GM12873 (cell line): ENCODE measurements around the gene BRD2.

ENCODE experiments used
- TF ChIP-seq, protein P1 (sequence below): IDR thresholded peaks from 2 replicates; pipeline ENCODE4 v1.5.1; 2012; ENCODE audit warnings: low read depth, mild to moderate bottlenecking, moderate library complexity, low read length, control low read depth; ENCODE audit not compliant: insufficient read depth; ENCODE audit errors: missing control alignments

Gene BRD2

DNA sequence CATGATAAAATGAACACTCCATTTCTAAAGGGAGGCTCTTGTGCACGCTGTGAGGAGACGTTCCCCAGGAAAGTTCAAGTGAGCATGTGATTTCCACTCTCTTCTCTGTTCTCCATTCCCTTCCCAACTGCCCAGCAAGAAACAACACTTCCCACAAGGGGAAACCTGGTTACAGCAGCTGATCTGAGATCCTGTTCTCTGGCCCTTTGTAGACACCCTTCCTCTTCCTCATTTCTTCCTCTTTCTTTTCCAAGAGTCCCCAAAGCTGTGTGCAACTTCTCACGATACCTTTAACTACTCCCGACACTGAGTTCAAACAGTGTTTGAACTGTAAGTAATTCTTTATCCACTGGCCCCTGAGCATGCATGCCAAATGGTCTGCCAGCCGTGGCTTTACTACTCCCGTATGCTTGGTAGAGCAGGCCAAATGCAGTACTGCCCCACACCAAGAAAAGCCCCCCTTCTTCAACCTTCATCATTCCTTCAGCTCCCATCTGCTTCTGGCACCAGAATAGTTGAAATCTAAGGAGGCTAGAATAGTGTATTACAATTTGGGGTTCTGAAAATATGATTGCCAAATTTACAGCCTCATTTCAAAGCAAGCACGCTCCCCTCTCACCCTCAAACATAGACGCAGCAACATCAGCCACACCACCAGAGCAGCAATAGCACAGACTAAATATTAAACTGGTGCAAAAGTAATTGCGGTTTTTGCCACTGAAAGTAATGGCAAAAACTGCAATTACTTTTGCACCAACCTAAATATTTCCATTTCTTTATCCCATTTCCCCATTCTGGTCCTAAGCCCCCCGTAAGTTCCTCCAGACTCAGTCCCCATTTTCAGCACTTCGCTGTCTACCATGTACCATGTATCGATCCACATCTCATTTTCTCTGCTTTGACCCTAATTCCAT lies 31.9 kb upstream of the BRD2 start:
- TF ChIP-seq, protein P1, sequence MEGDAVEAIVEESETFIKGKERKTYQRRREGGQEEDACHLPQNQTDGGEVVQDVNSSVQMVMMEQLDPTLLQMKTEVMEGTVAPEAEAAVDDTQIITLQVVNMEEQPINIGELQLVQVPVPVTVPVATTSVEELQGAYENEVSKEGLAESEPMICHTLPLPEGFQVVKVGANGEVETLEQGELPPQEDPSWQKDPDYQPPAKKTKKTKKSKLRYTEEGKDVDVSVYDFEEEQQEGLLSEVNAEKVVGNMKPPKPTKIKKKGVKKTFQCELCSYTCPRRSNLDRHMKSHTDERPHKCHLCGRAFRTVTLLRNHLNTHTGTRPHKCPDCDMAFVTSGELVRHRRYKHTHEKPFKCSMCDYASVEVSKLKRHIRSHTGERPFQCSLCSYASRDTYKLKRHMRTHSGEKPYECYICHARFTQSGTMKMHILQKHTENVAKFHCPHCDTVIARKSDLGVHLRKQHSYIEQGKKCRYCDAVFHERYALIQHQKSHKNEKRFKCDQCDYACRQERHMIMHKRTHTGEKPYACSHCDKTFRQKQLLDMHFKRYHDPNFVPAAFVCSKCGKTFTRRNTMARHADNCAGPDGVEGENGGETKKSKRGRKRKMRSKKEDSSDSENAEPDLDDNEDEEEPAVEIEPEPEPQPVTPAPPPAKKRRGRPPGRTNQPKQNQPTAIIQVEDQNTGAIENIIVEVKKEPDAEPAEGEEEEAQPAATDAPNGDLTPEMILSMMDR: no peak

DNA sequence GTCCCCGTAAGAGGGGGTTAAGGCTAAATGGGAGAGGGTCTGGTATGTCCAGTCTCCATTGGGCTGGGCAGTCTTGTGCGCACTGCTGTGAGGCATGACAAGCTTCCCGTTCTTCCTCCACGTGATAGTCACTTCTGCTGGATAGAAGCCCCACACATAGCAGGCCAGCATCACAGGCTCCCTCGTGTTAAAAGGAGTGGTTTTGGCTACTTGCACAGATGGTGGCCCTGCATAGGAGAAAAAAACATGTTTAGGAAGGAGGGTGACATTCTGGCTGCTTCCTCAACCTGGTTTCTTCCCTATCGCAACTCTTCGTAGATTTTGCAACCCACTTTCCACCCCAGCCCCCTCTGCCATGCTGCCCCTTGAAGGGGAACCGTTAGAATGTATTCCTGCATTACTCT lies 31.2 kb upstream of the BRD2 start:
- TF ChIP-seq, protein P1: no peak

DNA sequence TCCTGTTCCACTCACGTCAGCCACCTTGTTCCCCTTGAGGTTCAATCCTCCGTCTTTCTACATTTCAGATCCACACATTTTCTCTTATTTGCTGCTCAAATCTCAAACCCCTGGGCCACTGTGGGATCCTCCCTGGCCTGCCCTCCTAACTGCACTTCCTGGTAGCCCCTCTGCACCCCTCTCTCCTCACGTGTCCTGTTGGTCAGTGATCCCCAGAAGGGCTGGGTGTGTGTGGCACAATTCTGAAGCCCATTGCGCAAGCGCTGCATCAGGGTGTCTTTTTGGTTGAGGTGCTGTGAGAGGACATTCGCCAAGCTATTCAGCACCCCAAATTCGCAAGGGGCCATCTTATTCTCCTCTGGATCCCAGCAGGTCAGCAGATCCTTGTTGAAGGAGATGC lies 29.9 kb upstream of the BRD2 start:
- TF ChIP-seq, protein P1: no peak

DNA sequence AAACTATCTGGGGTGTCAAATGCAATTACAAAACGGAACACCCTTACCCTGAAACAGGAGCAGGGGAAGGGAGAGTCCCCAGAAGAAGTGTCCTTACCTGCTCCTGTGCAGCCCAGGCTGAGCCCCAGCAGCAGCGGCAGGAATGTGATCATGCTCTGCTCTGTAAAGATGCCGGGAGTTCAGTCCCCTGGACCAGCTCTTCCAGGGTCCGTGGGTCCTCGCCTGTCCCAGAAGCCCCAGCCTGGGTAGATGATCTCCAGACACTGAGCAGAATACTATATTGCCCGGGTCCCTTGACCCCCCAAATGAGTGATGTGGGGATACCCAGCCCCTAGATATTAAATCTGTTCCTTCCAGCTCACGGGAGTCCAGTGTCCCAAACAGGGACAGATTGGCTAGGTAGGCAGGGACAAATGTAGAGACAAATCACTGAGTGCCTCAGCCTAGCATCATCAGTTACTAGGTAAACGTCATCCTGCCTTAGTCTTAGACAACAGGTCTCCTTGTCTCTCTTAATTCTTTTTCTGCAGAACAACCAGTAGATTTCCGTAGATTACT lies 27.7 kb upstream of the BRD2 start, which contains the start of gene HLA-DMB:
Gene HLA-DMB (minus strand): TSS at position 373 of the 558 bp plus-strand sequence. CDS start 221 bp downstream, at position 152.
- TF ChIP-seq, protein P1: no peak

DNA sequence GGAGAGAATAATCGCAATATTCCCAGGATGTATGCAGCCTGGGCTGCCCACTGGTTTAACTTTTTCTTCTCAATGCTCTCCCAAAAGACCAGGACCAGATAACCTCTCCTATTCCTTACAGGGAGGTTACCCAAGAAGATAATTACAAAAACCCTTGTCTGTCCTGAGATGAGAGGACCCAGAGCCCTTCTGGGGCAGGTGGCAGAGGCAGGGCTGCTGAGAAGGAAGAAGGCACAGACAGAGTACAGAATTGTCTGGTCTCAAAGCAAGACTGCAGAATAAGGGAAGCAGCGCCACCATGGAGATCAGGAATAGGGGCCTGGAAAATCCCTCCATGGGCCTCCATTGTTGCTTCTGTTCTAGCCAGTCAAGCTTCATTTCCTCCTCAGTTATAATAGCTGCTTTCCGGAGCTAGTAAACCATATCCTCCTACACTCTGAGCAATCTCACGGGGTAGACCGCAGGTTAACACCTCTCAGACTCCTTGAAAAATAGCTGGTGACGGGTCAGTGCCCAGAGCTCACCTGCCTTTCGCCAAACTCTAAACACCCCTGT lies 27.1 kb upstream of the BRD2 start:
- TF ChIP-seq, protein P1: no peak

DNA sequence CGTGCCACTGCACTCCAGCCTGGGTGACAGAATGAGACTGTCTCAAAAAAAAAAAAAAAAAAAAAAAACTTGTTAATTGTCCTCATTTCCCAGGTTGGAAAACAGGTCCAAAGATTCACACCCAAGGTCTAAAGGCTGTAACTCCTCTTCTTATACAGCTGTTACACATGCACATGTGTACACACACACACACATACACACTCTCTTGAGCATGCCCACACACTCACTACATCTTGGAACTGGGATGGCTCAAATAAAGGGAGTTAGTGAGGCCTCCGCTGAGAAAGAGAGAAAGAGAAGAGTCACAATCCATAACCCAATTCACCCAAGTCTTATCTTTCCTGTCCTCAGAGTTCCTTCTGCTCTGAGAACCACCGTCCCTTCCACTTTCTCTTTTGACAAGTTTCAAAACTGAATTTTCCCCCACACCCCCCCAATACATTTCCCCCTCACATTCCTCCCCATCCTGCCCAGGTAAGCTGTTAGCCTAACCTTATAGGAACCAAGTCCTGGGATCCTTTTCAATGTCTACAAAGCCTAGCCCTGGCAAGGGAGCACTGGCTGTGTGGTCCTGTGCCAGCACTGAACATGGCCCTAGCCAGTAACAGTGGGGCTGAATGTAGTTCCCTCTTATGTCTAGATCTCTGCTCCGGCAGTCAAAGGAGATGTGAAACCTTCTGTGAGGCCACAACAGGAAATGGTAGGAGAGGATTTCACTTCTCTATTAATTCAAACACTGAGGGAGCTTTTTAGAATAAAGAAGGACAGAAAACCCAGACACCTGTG lies 24.3 kb upstream of the BRD2 start:
- TF ChIP-seq, protein P1: no peak
